SK-N-MC (cell line): ENCODE results near the gene ACTG1.
A peak's percentile ranks its signal among the peaks of the same experiment; 100 is the strongest.

ENCODE experiments used
- EZH2 ChIP-seq: fragments of 200-600 bp; sonication (generic); IDR thresholded peaks from one replicate; pipeline ENCODE4 v1.6.1; 2017; ENCODE audit warnings: antibody characterized with exemption
- FOXP2 ChIP-seq: optimal IDR thresholded peaks from 2 replicates; pipeline ENCODE3; 2011; ENCODE audit warnings: mild to moderate bottlenecking, moderate library complexity; ENCODE audit not compliant: insufficient read depth; ENCODE audit errors: extremely low read length, control extremely low read depth
- POLR2AphosphoS5 ChIP-seq: IDR thresholded peaks from 2 replicates; pipeline ENCODE4 v1.6.1; 2012; ENCODE audit warnings: mild to moderate bottlenecking, low read depth, low read length, borderline replicate concordance

- TF ChIP-seq POLR2AphosphoS5: peak; percentile 21; the same call in 1 of the 2 replicates
- no peak for TF ChIP-seq EZH2
- TF ChIP-seq FOXP2: no peak
Measured at GRCh38 chr17:81470944-81471817, 41.4 kb downstream of the ACTG1 start.
